Gastroesophageal sphincter (tissue), 4 donors: ENCODE results near the gene GUCY1A1. TPM values are rescaled to one million over a fixed set of nuclear protein-coding genes. Genes with fewer than 3 reads are reported as not detected.

ENCODE experiments used
- ATAC-seq: fragments of 150-250 bp; one replicate; pipeline ENCODE4 v1.9.1; 2016; ENCODE audit warnings: mild to moderate bottlenecking, moderate library complexity
- H3K27ac ChIP-seq, 4 donors: fragments of 200-600 bp; sonication (generic) in 3 of 4; 1 replicate in 3 of 4; 2 replicates in 1 of 4; pipeline ENCODE4 v1.5.1; 2016 to 2019
- H3K27me3 ChIP-seq: fragments of 200-600 bp; sonication (generic); one replicate; pipeline ENCODE4 v1.5.1; 2019
- H3K36me3 ChIP-seq, 2 donors: fragments of 200-600 bp; sonication (generic); one replicate each; pipeline ENCODE4 v1.5.1; 2019; ENCODE audit warnings: control low read depth in 1 of 2
- H3K4me1 ChIP-seq, 3 donors: fragments of 200-600 bp; sonication (generic); 1 replicate in 2 of 3; 2 replicates in 1 of 3; pipeline ENCODE4 v1.5.1; 2016 to 2019; ENCODE audit warnings: control low read depth in 2 of 3
- H3K4me3 ChIP-seq, 2 donors: fragments of 200-600 bp; sonication (generic); one replicate each; pipeline ENCODE4 v1.5.1; 2019; ENCODE audit warnings: mild to moderate bottlenecking in 1 of 2, moderate library complexity in 1 of 2
- H3K9me3 ChIP-seq, 3 donors: fragments of 200-600 bp; sonication (generic); one replicate each; pipeline ENCODE4 v1.5.1; 2017 to 2019; ENCODE audit warnings: control low read depth in 2 of 3
- EP300 ChIP-seq: sonication (generic); formaldehyde crosslinking; IDR thresholded peaks from one replicate; pipeline ENCODE4 v1.6.1; 2017; ENCODE audit warnings: antibody characterized with exemption, mild to moderate bottlenecking
- POLR2A ChIP-seq, 2 donors: fragments of 450-650 bp; IDR thresholded peaks; one replicate each; pipeline ENCODE4 v1.6.1; 2017; ENCODE audit warnings: antibody characterized with exemption in 2 of 2, mild to moderate bottlenecking in 2 of 2, moderate library complexity in 1 of 2
- POLR2AphosphoS5 ChIP-seq: sonication (generic); formaldehyde crosslinking; IDR thresholded peaks from one replicate; pipeline ENCODE4 v1.6.1; 2017; ENCODE audit warnings: antibody characterized with exemption
- WGBS, 2 donors: methylation state at CpG; one replicate each; pipeline ENCODE4 v1.1.5; 2018; ENCODE audit warnings: low coverage in 1 of 2; 5-methylcytosine and 5-hydroxymethylcytosine counted together
- total RNA-seq, 4 donors: library from RNA; depleted of rRNA; stranded (reverse); fragments of >200 nt; gene quantifications; one replicate each; pipeline ENCODE4 v1.1.0, GENCODE V29; 2016
- TF ChIP-seq, protein P1 (sequence below), 4 experiments: fragments of 200-600 bp in 2 of 4; fragments of 450-650 bp in 2 of 4; sonication (generic) in 1 of 4; IDR thresholded peaks; one replicate each; pipeline ENCODE4 v1.5.1; 2017 to 2019; ENCODE audit warnings: antibody characterized with exemption in 4 of 4, mild to moderate bottlenecking in 2 of 4, moderate library complexity in 2 of 4

The GUCY1A1 gene
- total RNA-seq, 4 donors from 2014 or later, result 69.4 to 196 (median 144) TPM

DNA sequence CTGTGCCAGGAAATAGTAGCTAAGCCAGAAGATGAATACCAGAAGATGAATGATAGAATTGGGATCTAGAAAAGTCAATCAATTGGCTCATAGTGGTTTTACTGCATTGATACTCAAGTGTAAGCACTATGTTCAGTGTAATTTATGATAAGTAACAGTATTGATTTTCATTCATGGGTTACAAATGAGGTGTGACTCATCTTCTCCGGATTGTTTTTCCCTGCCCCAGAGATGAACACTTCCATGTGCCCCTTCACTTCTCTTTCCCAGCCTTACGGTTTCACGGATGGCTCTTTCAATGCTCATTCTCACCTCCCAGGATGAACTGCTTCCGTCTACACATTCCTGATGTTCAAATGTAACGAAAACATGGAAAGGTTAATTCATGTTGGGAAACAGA lies 82.4 kb downstream of the GUCY1A1 start:
- TF ChIP-seq POLR2A (IDR thresholded peaks at IDR 0.05) (no peak), POLR2AphosphoS5 (no peak), EP300 (no peak)
- TF ChIP-seq, protein P1, sequence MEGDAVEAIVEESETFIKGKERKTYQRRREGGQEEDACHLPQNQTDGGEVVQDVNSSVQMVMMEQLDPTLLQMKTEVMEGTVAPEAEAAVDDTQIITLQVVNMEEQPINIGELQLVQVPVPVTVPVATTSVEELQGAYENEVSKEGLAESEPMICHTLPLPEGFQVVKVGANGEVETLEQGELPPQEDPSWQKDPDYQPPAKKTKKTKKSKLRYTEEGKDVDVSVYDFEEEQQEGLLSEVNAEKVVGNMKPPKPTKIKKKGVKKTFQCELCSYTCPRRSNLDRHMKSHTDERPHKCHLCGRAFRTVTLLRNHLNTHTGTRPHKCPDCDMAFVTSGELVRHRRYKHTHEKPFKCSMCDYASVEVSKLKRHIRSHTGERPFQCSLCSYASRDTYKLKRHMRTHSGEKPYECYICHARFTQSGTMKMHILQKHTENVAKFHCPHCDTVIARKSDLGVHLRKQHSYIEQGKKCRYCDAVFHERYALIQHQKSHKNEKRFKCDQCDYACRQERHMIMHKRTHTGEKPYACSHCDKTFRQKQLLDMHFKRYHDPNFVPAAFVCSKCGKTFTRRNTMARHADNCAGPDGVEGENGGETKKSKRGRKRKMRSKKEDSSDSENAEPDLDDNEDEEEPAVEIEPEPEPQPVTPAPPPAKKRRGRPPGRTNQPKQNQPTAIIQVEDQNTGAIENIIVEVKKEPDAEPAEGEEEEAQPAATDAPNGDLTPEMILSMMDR (IDR thresholded peaks at IDR 0.05), result no peak
- no peaks in the 10 kb centered on the region for H3K9me3 ChIP-seq
- ATAC-seq, result no peak
- H3K4me1 ChIP-seq, result no peaks in the 10 kb centered on the region
- no peak overlapping the region for H3K4me3 ChIP-seq
- no peaks in the 10 kb centered on the region for H3K36me3 ChIP-seq
- no peak overlapping the region for H3K27ac ChIP-seq
- 72 to 89% methylated on average over 4 of the region's 5 CpGs for WGBS, 2 donors
- no peaks in the 10 kb centered on the region for H3K27me3 ChIP-seq

DNA sequence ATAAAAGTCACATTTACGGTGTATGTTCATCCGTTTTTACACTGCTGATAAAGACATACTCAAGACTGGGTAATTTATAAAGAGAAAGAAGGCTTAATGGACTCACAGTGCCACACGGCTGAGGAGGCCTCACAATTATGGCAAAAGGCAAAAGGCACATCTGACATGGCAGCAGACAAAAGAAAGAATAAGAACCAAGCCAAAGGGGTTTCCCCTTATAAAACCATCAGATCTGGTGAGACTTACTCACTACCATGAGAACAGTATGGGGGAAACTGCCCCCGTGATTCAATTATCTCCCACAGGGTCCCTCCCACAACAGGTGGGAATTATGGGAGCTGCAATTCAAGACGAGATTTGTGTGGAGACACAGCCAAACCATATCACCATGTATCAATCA lies 84.9 kb downstream of the GUCY1A1 start:
- no peak overlapping the region for H3K27ac ChIP-seq
- H3K4me3 ChIP-seq, result no peak overlapping the region
- H3K4me1 ChIP-seq, result no peaks in the 10 kb centered on the region
- no peak for TF ChIP-seq POLR2A (IDR thresholded peaks at IDR 0.05)
- TF ChIP-seq POLR2AphosphoS5, result no peak
- TF ChIP-seq, protein P1 (IDR thresholded peaks at IDR 0.05), result no peak
- no peak for TF ChIP-seq EP300
- no peaks in the 10 kb centered on the region for H3K27me3 ChIP-seq
- WGBS, 2 donors, result 65 to 94% methylated on average over 5 of the region's 5 CpGs
- H3K9me3 ChIP-seq, result no peaks in the 10 kb centered on the region
- H3K36me3 ChIP-seq, result no peaks in the 10 kb centered on the region
- ATAC-seq, result no peak

DNA sequence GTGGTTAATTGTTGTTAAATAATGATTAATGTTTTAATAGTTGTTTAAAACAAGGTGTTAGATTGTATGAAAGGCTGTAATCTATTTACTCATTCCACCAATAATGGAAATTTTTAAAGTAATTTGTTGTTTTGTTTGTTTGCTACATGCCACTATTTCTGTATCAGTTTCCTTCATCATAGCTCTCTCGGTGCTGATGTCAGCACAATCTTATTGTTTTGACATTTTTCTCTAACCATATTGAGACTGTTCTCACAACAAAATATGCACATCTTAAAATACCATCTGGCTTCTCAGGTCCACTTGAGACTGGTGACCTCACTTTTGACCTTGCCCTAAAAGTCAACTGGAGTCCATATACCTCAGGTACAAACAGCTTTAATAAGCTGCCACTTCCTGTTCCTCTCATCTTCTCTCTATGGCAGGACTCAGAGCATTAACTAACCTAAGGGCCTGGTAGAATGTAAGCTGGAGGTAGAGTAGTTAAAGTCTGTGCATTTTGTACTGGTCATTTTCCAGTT lies 91.2 kb downstream of the GUCY1A1 start:
- Histone ChIP-seq H3K4me1 (peaks cover 0 to 33% (median 0%) of the 10 kb centered on the region in 3 donors), H3K9me3 (no peaks in the 10 kb centered on the region), H3K27ac (peak overlapping the region in 3 of 4 donors; percentile 94 to 97 (median 94)), H3K4me3 (no peak overlapping the region), H3K27me3 (no peaks in the 10 kb centered on the region), H3K36me3 (no peaks in the 10 kb centered on the region)
- WGBS, 2 donors, result 89% methylated on average over 1 of the region's 1 CpG
- no peak for ATAC-seq
- TF ChIP-seq, protein P1 (IDR thresholded peaks at IDR 0.05), result no peak
- TF ChIP-seq POLR2A (IDR thresholded peaks at IDR 0.05), result no peak
- TF ChIP-seq POLR2AphosphoS5, result no peak
- no peak for TF ChIP-seq EP300

DNA sequence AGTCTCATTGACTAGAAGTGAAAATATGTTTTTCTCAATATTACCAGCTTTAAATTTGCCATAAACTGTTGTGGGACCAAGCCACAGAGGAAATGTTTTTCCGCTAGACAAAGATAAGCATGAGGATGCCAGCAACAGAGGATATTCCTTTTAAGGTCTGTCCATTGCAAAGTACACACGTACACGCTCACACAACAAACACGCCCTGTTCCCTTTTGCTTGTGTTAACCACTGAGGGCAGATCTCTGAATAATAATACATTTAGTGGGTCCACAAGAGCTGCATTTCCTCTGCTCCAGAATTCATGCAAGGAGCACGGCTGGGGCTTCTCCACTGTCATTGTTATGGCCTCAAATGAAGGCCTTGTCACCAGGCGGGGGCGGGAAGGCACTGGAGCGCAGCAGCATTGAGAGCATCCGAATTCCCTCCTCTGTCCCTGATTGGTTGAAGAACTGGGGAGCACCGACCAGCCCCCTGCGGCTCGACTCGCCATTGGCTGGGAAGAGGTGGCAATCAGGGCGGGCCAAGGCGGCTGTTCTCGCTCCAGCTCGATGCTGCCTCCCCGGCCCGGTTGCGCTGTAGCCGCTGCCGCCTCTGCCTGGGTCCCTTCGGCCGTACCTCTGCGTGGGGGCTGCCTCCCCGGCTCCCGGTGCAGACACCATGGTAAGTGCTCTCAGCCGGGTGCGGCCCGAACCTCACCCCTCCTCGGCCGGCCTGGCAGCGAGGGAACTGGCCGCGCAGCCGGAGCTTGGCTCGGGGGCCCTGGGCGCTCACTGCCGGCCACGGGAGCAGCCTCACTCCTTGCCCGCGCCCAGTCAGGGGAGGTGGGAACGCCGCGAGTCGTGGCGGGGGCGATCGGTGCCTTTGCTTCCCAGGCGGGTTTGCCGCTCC lies 92.1 kb downstream of the GUCY1A1 start, which contains the start of gene GUCY1B1:
Gene GUCY1B1, plus strand, starts transcription at position 541 of the 891 bp plus-strand sequence. Its CDS starts 120 bp downstream, at position 661.
- peaks cover 0 to 41% (median 0%) of the 10 kb centered on the region in 3 donors for H3K4me1 ChIP-seq

More for the DNA sequence above, 92.1 kb downstream of the GUCY1A1 start, which contains the start of gene GUCY1B1:
- H3K27ac ChIP-seq, result peak within 1 kb of the TSS; percentile 76 to 97 (median 94)
- no peaks in the 10 kb centered on the region for H3K9me3 ChIP-seq
- 20 to 57% methylated on average over 1 to 5 of the region's 51 CpGs for WGBS, 2 donors
- peak; percentile 99 for ATAC-seq
- H3K36me3 ChIP-seq, result no peaks in the 10 kb centered on the region
- TF ChIP-seq EP300 (no peak), POLR2AphosphoS5 (peak; percentile 74), POLR2A (IDR thresholded peaks at IDR 0.05) (peak; percentile 44 to 56)
- TF ChIP-seq, protein P1 (IDR thresholded peaks at IDR 0.05), result peak in 3 of 4 experiments; percentile 52 to 60 (median 54)
- H3K4me3 ChIP-seq, result peak within 1 kb of the TSS; percentile 79 to 84
- H3K27me3 ChIP-seq, result no peaks in the 10 kb centered on the region
